GM15510 (cell line): ENCODE data around the gene CBFA2T3.

ENCODE experiments used
- POLR2A ChIP-seq: IDR thresholded peaks from 3 replicates; pipeline ENCODE4 v1.6.1; 2011; ENCODE audit warnings: borderline replicate concordance; ENCODE audit not compliant: insufficient read length; ENCODE audit errors: extremely low read depth

Gene CBFA2T3

GRCh38 chr16:88853325-88853941 is 123.6 kb downstream of the CBFA2T3 start:
- TF ChIP-seq POLR2A, result no peak

DNA sequence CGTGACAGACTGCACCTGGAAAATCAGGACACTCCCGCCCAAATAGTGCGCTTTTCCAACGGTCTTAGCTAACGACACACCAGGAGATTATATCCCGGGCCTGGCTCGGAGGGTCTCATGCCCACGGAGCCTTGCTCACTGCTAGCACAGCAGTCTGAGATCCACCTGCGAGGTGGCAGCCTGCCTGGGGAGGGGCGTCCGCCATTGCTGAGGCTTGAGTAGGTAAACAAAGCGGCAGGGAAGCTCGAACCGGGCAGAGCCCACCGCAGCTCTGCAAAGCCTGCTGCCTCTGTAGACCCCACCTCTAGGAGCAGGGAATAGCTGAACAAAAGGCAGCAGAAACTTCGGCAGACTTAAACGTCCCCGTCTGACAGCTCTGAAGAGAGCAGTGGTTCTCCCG is 125.4 kb downstream of the CBFA2T3 start:
- TF ChIP-seq POLR2A, result no peak

GRCh38 chr16:88850531-88851199 is 126.3 kb downstream of the CBFA2T3 start:
- no peak for TF ChIP-seq POLR2A

DNA sequence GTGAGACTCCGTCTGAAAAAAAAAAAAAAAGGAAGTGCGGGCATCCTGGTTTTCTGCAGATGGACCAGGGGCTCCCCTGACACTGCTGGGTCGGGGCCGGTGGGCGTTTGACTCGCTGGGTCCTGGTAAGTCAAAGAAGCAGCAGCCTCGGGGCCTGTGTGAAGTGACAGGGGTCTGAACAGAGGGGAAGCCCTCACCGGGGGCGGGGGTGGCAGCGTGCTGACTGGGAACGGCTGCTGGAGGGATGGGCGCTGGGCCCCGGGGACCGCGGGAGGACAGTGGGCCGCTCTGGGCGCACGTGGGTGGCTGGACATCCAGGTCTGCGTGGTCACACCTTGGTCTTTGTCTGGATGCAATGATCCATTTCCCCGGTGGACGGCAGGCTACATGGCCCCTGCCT is 128.4 kb downstream of the CBFA2T3 start:
- no peak for TF ChIP-seq POLR2A

GRCh38 chr16:88847654-88848053 is 129.4 kb downstream of the CBFA2T3 start:
- TF ChIP-seq POLR2A, result no peak

DNA sequence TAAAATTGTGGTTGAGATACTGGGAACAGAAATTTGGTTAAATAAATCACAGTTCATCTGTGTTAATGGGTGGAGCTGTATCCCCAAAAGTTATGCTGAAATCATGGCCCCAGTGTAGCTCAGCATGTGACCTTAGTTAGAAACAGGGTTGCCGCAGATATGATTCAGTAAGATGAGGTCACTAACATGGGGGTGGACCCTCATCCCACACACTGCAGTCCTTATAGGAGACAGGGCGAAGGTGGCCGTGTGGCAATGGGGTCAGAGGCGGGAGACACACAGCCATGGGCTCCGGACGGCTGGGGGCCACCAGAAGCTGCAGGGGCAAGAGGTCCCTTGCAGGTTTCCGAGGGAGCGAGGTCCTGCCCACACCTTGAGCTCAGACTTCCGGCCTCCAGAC is 130.9 kb downstream of the CBFA2T3 start:
- no peak for TF ChIP-seq POLR2A

- no peak for TF ChIP-seq POLR2A
These were observed 132.5 kb downstream of the CBFA2T3 start for GRCh38 chr16:88844419-88845036.

DNA sequence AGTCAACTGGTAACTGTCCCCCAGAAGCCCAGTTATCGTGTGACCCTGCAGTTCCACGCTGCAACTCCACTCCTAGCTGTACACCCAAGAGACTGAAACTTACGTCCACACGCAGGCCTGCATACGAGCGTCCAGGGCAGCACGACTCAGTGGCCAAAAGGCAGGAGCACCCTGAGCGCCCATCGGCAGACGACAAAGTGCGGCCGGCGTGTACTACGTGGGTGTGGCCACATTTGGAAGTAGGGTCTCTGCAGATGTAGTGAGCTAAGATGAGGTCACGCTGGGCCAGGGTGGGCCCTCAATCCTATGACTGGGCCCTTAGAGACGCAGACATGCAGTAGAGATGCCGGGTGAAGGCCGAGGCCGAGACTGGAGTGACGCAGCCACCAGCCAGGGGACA is 133.8 kb downstream of the CBFA2T3 start:
- TF ChIP-seq POLR2A, result no peak

DNA sequence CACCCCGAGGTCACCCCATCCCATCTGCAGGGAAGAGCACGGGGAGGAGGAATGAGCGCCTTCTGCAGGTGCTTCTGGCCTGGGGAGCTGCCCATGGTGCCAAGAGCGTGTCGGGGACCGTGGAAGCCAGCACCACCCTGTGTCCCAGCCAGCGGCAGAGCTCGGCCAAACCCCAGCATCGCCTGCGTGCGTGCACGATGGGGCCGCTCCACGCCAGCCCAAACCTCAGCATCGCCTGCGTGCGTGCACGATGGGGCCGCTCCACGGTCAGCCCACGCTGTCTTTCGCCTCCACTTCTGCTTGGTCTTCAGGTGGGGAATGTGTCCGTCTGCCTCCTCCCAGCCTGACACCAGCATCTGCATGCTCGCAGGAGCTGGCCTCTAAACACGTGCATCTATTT is 134.2 kb downstream of the CBFA2T3 start:
- TF ChIP-seq POLR2A, result no peak

DNA sequence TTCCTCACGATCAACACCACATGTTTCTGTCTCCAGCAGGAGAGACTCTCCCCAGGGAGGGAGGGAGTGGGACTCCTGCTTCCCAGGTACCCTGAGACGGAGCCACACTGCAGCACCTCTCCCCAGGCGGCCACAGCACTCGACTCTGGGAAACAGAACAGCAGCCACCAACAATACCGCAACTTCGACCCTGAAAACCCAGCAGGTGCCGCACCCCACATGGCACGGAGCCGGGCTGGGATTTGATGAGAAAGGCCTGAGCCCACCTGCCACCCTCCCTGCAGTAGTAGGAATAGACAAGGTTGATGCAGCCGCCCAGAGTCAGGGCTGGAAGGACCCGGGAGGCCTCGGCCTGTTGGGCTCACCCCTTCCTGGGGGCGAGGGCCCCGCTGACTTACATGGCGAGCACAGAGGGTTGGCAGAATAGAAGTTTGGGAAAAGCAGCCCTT is 134.7 kb downstream of the CBFA2T3 start:
- no peak for TF ChIP-seq POLR2A

GRCh38 chr16:88841521-88842307 is 135.3 kb downstream of the CBFA2T3 start:
- no peak for TF ChIP-seq POLR2A

DNA sequence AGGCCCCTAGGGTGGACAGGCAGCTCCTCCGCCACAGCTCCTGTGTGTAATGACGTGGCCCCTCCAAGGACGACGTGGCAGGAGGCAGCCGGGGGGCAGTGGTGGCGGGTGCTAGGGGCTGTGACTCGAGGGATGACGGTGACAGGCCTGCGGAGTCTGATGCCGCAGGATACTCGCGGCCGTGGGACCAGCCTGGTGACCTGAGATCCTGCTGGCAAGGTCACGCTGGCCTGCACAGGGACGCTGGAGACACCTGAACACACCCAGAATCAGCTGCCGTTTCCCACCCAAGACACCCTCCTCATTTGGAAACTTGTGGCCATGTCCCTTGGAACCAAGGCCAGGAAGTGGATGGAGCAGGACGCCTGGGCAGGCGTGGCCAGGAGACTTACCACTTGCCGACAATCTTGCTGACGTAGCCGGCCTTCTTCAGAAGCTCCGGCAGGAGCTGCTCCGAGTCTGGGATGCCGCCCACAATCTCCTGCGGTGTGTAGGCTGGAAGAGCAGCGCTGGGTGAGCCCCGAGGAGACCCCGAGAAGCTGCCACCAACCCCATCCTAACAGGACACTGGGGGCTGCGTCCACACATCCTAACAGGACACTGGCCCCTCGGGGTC is 136.3 kb downstream of the CBFA2T3 start:
- no peak for TF ChIP-seq POLR2A

DNA sequence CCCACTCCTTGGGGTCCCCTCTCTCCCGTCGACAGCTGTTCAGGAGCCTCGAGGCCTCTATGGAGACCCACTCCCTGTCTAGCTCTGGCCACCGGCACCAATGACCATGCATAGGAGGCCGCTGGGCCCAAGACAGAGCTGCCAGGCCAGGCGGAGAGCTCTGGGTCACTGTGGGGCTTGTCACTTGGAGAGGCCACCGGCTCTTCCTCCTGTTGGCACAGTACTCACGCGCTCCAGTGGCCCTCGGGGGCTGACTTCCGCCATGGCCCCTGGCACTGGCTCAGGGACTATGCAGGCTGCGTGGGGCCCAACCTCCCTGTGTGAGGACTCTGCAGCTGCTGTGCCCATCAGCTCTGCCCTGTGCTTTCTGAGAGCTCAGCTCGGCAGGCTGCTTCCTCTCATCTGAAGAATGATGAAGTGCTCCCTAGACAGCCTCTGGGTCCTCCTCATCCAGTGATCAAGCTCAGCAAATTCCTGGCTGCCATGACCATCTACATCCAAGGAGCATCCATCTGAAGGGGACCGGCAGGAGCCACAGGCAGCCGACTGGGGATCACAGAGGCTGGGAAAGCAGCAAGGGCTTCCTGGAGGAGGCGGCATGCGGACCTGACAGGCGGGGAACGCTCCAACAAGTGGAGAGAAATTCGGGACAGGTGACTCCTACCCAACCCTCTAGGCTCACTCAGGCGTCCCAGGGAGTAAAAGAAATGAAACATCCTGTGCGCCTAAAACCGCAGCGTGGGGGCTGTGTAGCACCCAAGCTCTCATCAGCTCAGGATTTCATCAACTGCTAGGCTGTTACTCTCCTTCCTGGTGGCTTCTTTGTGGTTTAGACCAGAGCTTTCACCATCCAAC is 137.0 kb downstream of the CBFA2T3 start:
- TF ChIP-seq POLR2A, result no peak

DNA sequence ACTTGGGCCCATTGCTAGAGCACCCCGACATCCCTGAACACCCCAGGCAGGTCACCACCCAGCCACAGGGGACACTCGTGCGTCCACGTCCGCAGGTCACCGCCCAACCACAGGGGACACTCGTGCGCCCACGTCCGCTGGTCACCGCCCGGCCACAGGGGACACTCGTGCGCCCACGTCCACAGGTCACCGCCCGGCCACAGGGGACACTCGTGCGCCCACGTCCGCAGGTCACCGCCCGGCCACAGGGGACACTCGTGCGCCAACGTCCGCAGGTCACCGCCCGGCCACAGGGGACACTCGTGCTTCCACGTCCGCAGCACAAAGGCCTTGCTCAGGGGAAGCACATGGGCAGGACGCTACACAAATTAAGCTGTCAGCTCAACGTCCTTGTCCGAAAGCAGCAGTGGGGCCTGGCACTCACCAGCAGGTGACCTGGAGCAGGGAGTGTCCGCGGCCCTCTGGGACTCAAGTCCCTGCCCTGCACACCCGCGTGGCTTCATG is 137.9 kb downstream of the CBFA2T3 start:
- TF ChIP-seq POLR2A, result no peak
